ENCODE results near the gene SEC14L6.
A peak's percentile ranks its signal among the peaks of the same experiment; 100 is the strongest.
"Not testable (repeated sequence)": the region's sequence is repeated elsewhere in the genome, so short reads cannot be mapped to it uniquely, and the experiment has no call there.

Gene SEC14L6

DNA sequence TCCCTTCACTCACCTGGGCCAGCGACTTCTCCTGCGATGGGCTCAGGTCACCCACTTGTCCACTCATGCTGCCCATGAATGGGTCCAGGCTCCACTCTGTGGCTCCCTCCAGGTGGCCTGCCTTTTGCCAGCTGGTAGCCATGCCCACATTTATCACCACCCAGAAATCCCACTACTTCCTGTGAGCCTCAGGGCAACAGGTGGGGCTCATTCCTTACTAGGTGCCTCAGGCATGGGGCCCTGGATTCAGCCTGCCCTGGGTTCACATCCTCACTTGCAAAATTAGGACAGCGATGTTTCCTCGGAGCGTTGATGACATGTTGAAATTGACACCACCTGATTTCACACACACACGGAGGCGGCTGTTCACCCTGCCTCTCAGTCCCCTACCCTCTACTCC is at the start of gene SEC14L6:
TSS of gene SEC14L6 (minus strand) at position 126 of the 400 bp plus-strand sequence. CDS start at position 67, 59 bp downstream.
- DNase-seq: no peak

GRCh38 chr22:30596199-30596598 is 49.7 kb upstream of the SEC14L6 start:
- no peak for DNase-seq

DNA sequence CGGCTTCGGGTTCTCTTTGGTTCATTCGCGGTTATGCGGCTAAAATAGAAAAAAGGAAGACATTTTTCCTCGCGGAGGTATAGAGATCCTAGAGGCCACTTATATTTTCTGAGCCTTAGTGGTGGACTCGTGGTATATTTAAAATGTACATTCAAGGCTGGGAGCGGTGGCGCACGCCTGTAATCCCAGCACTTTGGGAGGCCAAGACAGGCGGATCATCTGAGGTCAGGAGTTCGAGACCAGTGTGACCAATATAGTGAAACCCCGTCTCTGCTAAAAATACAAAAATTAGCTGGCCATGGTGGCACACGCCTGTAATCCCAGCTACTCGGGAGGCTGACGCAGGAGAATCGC is 45.8 kb upstream of the SEC14L6 start:
- DNase-seq: not testable (repeated sequence)

GRCh38 chr22:30591588-30592359 is 45.2 kb upstream of the SEC14L6 start, which contains the start of gene PES1:
TSS of gene PES1 (minus strand) at chr22:30591910. CDS start at chr22:30591833, 77 bp downstream.
- peak; percentile 96 for DNase-seq

GRCh38 chr22:30591191-30591587 is 44.6 kb upstream of the SEC14L6 start:
- no peak for DNase-seq

DNA sequence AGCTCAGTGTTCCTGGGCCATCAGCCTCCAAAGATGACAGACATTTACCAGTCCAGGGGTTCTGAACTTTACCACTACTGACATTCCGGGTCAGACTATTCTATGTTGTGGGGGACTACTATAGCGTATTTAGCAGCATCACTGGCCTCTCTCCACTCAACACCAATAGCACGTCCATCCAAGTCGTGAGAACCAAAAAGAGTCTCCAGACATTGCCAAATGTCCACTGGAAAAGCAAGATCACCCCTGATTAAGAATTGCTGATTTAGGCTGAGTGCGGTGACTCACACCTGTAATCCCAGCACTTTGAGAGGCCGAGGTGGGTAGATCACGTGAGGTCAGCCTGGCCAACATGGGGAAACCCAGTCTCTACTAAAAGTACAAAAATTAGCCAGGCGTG is 39.9 kb upstream of the SEC14L6 start:
- DNase-seq: no peak

DNA sequence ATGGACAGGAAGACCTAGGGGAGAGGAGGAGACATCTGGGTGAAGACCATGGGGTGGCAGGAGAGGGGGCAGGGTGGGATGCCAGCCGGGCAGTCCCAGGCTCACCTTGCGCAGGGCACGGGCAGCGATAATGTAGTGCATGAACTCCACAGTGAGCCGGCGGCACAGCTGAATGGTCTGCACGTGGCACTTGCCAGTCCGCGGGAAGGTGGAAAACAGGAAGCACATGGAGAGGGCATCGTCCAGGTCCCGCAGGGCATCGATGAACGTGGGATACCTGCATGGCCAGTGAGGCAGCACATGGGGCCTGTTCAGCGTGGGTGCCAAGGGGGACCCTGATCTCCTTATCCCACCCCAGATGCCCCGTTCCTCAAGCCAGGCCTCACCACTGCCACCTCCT is 37.9 kb upstream of the SEC14L6 start:
- no peak for DNase-seq

DNA sequence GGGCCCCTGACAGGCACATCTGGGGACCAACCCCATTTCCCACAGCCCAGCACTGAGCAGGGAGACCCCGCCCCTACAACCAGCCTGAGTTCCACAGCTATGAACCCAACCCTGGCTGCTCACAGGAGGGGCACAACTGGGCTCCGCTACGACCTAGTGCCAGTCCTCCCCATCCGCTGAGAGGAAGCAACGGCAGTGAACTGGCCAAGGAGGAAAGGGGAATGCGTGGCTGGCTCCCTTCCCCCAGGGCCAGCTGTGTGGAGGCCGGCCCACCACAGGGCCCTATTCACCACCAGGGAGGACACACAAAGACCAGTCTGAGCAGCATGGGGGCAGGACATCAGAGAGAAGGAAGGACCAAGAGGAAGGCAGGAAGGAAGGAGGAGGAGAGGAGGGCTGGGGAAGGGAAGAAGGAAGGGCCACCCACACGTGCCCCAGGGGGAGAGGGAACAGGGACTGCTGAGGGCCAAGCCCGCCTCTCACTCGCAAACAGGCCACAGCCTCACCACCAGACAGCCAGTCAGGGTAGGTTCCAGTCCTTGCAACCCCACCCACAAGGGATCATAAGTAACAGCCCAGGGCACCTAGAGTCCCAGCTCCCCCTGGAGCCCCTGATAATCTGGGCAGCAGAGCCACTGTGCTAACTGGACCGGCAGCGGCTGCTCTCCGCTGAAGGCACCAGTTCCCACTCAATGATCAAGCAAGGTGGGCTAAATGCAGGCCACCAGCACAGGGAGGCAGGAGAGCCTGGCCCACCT is 36.4 kb upstream of the SEC14L6 start:
- no peak for DNase-seq

- DNase-seq: no peak
Observed at GRCh38 chr22:30582051-30582450, 35.5 kb upstream of the SEC14L6 start.

DNA sequence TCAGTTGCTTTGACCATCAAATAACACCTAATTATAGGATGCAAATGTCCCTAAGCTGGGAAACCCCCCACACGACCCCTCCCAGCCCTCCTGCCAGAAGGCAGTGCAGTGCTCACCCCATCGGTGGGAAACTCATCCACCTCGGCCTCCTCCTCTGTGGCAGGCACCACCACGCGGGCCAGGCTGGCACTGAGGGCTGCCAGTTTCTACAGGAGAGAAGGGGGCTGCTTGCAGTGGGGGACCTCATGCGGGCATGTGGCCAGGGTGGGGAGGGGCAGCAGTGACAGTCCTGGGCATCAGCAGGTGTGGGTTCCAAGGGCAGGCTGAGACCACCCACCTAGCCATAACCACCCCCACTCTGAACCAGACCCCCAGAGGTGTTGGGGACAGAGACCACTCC is 34.4 kb upstream of the SEC14L6 start:
- DNase-seq: no peak

GRCh38 chr22:30578481-30578880 is 31.9 kb upstream of the SEC14L6 start:
- DNase-seq: no peak

GRCh38 chr22:30575859-30576258 is 29.3 kb upstream of the SEC14L6 start:
- no peak for DNase-seq

DNA sequence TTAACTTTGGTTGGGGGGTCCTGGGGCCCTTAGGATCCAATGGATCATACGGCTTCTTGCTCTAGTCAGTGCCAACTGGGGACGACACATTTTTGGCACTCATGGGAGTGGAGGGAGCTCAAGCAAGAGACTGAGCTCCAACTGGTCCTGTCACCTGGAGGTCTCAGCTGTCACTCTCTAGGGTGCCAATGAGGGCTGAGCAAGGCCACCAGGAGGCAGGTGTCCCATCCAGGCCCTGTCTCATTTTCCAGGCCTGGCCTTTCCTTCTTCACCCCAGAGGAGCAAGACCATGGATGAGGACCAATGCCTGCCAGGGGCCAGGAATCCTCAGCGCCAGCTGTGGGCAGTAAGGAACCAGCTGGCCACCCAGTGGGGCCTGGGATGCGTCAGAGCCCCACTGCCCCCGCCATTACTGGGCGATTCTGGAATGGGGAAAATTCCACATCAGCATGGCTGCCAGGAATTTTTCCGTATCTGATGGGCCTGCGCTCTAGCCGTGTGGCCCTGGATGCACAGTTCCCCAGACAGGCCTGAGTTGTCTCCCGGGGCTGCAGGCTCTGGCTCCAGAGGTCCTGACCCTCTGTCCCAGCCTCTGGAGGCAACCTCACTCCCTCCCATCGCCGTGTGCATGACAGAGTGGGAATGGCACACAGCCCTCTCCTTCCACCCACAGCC is 28.6 kb upstream of the SEC14L6 start:
- DNase-seq: no peak

- DNase-seq: no peak
Observed at GRCh38 chr22:30574095-30574981, 27.8 kb upstream of the SEC14L6 start, which contains the start of gene GAL3ST1. TSS of gene GAL3ST1 (minus strand) at chr22:30574665. CDS start at chr22:30557392, 17,273 bp downstream.

- peak; percentile 68 for DNase-seq
Observed at GRCh38 chr22:30573594-30574094, 27.1 kb upstream of the SEC14L6 start.

GRCh38 chr22:30572840-30573593 is 26.5 kb upstream of the SEC14L6 start:
- no peak for DNase-seq

DNA sequence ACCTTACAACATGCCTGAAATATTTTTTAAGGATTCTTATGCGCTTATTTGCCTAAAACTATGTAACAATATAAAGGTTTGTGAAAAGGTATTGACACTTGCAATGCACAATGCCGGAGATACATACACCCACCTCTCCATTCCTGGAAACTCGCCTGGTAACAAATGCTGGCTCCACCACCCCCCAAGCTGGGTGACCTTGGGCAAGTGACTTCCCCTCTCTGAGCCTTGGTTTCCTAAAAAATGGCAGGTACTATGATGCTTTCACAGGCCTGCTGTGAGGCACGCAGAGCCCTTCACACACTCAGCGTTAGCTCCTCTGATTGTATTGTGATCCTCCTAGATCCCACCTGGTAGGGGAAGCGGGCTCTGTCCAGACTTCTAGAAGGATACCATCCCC is 25.7 kb upstream of the SEC14L6 start:
- DNase-seq: no peak

- DNase-seq: no peak
Observed at GRCh38 chr22:30569674-30570202, 23.2 kb upstream of the SEC14L6 start.

DNA sequence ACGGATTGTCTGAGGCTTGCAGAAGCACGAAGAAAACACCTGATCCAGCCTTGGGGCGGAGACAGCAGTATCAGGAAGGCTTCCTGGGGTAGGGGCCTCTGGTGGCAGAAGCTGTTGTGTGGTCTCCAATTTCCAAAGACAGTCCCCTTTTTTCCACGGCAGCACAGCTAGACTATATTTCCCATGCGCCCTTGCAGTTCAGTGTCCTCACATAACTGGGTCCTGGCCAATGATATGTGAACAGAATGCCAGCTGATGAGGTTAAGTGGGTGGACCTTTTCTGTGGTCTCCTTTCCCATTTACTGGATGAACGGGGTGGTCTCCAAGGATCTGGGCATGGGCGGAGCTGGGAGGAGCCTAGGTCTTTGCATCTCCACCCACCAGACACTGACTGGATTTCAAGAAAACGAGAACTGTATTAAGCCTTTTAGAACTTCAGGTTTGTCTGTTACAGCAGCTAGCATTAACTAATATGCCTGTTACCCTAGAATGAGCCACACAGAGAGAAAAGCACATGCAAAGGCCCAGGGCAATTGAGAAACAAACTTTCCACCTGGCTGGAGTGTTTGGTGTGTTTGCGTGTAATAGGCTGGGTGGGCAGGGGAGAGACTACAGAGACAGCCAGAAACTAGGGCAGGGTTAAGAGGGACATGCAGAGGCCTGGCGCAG is 21.7 kb upstream of the SEC14L6 start:
- DNase-seq: no peak

DNA sequence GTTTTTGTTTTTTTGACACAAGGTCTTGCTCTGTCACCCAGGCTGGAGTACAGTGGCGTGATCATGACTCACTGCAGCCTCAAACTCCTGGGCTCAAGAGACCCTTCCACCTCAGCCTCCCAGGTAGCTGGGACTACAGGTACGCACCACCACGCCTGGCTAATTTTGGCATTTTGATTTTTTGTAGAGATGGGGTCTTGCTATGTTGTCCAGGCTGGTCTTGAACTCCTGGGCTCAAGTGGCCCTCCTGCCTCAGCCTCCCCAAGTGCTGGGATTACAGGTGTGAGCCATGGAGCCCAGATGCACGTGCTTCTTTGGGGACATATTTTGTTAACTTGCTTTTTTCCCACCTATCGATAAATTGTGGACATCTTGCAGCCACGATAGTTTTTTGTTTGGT is 20.7 kb upstream of the SEC14L6 start:
- not testable (repeated sequence) for DNase-seq

- no peak for DNase-seq
Observed at GRCh38 chr22:30566125-30566524, 19.6 kb upstream of the SEC14L6 start.
